GM12865 (cell line): Measurements from ENCODE around the gene MED9.
"Not testable (repeated sequence)": the region's sequence is repeated elsewhere in the genome, so short reads cannot be mapped to it uniquely, and the experiment has no call there.

ENCODE experiments used
- DNase-seq: peaks from one replicate; pipeline ENCODE4 v3.0.0; 2010; ENCODE audit warnings: low read depth
- H3K4me3 ChIP-seq: 2 replicates; pipeline ENCODE4 v1.5.1; 2011; ENCODE audit warnings: mild to moderate bottlenecking, low read depth, low read length, control low read depth
- CTCF ChIP-seq: IDR thresholded peaks from 2 replicates; pipeline ENCODE4 v1.5.1; 2011; ENCODE audit warnings: low read length, control low read depth, low read depth, inconsistent platforms; ENCODE audit not compliant: insufficient read depth; ENCODE audit errors: missing control alignments

The MED9 gene

GRCh38 chr17:17476865-17477467 is at the start of gene MED9:
MED9 (plus strand) TSS chr17:17477000; CDS start chr17:17477042, 42 bp downstream.
- H3K4me3 ChIP-seq, result peak within 1 kb of the TSS; percentile 83
- no peak for TF ChIP-seq CTCF
- peak; percentile 94 for DNase-seq

GRCh38 chr17:17429222-17429621 is 47.6 kb upstream of the MED9 start:
- TF ChIP-seq CTCF, result no peak
- no peak overlapping the region for H3K4me3 ChIP-seq
- DNase-seq, result no peak

GRCh38 chr17:17430924-17431323 is 45.9 kb upstream of the MED9 start:
- DNase-seq, H3K4me3 ChIP-seq: not testable (repeated sequence)

- DNase-seq, result no peak
- no peak for TF ChIP-seq CTCF
- no peak overlapping the region for H3K4me3 ChIP-seq
Observed at GRCh38 chr17:17431605-17432004, 45.2 kb upstream of the MED9 start.

GRCh38 chr17:17433000-17433703 is 43.6 kb upstream of the MED9 start:
- TF ChIP-seq CTCF, result no peak
- H3K4me3 ChIP-seq, result no peak overlapping the region
- no peak for DNase-seq

- no peak for TF ChIP-seq CTCF
- DNase-seq, result no peak
- no peak overlapping the region for H3K4me3 ChIP-seq
Observed at GRCh38 chr17:17434477-17434876, 42.3 kb upstream of the MED9 start.

- no peak for DNase-seq
- no peak for TF ChIP-seq CTCF
- H3K4me3 ChIP-seq, result no peak overlapping the region
Observed at GRCh38 chr17:17435323-17435722, 41.5 kb upstream of the MED9 start.
